Osteocyte (in vitro differentiated cells): ENCODE results near the gene TRPM7. TPM values are rescaled to one million over a fixed set of nuclear protein-coding genes. Genes with fewer than 3 reads are reported as not detected.

Source experiments
- DNase-seq: peaks from one replicate; pipeline ENCODE4 v3.0.0; 2021; ENCODE audit warnings: mixed read lengths; ENCODE audit not compliant: unreplicated experiment; ENCODE audit errors: extremely low spot score
- H3K27ac Mint-ChIP-seq: one replicate; pipeline ENCODE4 v1.8.0; 2021; ENCODE audit warnings: mild to moderate bottlenecking, mixed read lengths; ENCODE audit not compliant: unreplicated experiment
- H3K27me3 Mint-ChIP-seq: one replicate; pipeline ENCODE4 v1.8.0; 2021; ENCODE audit warnings: mixed read lengths; ENCODE audit not compliant: unreplicated experiment
- H3K36me3 Mint-ChIP-seq: one replicate; pipeline ENCODE4 v1.8.0; 2021; ENCODE audit warnings: mixed read lengths; ENCODE audit not compliant: unreplicated experiment
- H3K4me1 Mint-ChIP-seq: one replicate; pipeline ENCODE4 v1.8.0; 2021; ENCODE audit warnings: mixed read lengths; ENCODE audit not compliant: unreplicated experiment
- H3K4me3 Mint-ChIP-seq: one replicate; pipeline ENCODE4 v1.8.0; 2021; ENCODE audit warnings: mild to moderate bottlenecking, moderate library complexity, mixed read lengths; ENCODE audit not compliant: unreplicated experiment
- H3K9me3 Mint-ChIP-seq: one replicate; pipeline ENCODE4 v1.8.0; 2021; ENCODE audit warnings: mixed read lengths; ENCODE audit not compliant: unreplicated experiment
- total RNA-seq: library from RNA; stranded (reverse); gene quantifications from 2 replicates; pipeline ENCODE4 v1.2.1, GENCODE V29; 2021
- TF ChIP-seq, protein P1 (sequence below): fragments of 200-600 bp; sonication (generic); IDR thresholded peaks from 2 replicates; pipeline ENCODE4 v1.5.0; 2021; ENCODE audit warnings: antibody characterized with exemption, mild to moderate bottlenecking, moderate library complexity

Gene TRPM7
- total RNA-seq, 1 donor from 2014 or later, result 53.6 TPM

- Mint-ChIP-seq H3K9me3 (no peaks in the 10 kb centered on the region), H3K36me3 (no peaks in the 10 kb centered on the region), H3K4me3 (no peak within 1 kb of the TSS), H3K4me1 (peaks cover 15% of the 10 kb centered on the region), H3K27me3 (peaks cover 2% of the 10 kb centered on the region), H3K27ac (no peak within 1 kb of the TSS)
- TF ChIP-seq, protein P1, sequence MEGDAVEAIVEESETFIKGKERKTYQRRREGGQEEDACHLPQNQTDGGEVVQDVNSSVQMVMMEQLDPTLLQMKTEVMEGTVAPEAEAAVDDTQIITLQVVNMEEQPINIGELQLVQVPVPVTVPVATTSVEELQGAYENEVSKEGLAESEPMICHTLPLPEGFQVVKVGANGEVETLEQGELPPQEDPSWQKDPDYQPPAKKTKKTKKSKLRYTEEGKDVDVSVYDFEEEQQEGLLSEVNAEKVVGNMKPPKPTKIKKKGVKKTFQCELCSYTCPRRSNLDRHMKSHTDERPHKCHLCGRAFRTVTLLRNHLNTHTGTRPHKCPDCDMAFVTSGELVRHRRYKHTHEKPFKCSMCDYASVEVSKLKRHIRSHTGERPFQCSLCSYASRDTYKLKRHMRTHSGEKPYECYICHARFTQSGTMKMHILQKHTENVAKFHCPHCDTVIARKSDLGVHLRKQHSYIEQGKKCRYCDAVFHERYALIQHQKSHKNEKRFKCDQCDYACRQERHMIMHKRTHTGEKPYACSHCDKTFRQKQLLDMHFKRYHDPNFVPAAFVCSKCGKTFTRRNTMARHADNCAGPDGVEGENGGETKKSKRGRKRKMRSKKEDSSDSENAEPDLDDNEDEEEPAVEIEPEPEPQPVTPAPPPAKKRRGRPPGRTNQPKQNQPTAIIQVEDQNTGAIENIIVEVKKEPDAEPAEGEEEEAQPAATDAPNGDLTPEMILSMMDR, result no peak
- DNase-seq, result no peak
Observed at GRCh38 chr15:50546566-50546965, 140.0 kb downstream of the TRPM7 start, which contains the start of gene USP50. Gene USP50 (minus strand): TSS chr15:50546666. CDS start chr15:50546525, 141 bp downstream.

- Mint-ChIP-seq H3K4me3 (no peak overlapping the region), H3K27ac (no peak overlapping the region), H3K9me3 (no peaks in the 10 kb centered on the region), H3K36me3 (no peaks in the 10 kb centered on the region), H3K27me3 (peaks cover 2% of the 10 kb centered on the region), H3K4me1 (peaks cover 14% of the 10 kb centered on the region)
- no peak for DNase-seq
- TF ChIP-seq, protein P1, result no peak
Observed at GRCh38 chr15:50544368-50544767, 142.2 kb downstream of the TRPM7 start.

GRCh38 chr15:50543556-50543955 is 143.0 kb downstream of the TRPM7 start:
- Mint-ChIP-seq H3K27me3 (peaks cover 2% of the 10 kb centered on the region), H3K9me3 (no peaks in the 10 kb centered on the region), H3K36me3 (no peaks in the 10 kb centered on the region), H3K4me3 (no peak overlapping the region), H3K27ac (no peak overlapping the region), H3K4me1 (peaks cover 14% of the 10 kb centered on the region)
- DNase-seq, result no peak
- TF ChIP-seq, protein P1, result no peak

- H3K27me3 Mint-ChIP-seq, result peaks cover under 1% of the 10 kb centered on the region
- H3K27ac Mint-ChIP-seq, result no peak overlapping the region
- TF ChIP-seq, protein P1, result no peak
- no peak overlapping the region for H3K4me3 Mint-ChIP-seq
- H3K4me1 Mint-ChIP-seq, result peaks cover 14% of the 10 kb centered on the region
- H3K9me3 Mint-ChIP-seq, result no peaks in the 10 kb centered on the region
- DNase-seq, result no peak
- H3K36me3 Mint-ChIP-seq, result no peaks in the 10 kb centered on the region
Observed at GRCh38 chr15:50542887-50543210, 143.7 kb downstream of the TRPM7 start.

DNA sequence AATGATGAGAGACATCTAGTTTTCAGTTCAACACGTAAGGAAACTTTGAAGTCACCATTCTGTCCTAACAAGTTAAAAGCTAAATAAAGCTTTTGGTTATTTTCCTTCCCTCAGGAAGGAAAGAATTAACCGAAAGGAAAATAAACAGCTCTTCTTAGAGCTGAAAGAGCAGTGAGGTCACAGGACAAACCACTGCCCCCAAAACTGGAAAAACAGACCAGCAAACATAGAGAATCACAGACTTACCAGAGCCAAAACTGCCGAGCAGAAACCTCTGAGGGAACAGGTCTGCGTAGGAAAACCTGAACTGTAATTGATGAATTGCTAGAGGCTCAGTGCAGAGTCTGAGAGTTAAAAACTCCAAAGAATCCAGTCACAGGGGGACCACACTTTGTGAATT is 154.8 kb downstream of the TRPM7 start:
- H3K27me3 Mint-ChIP-seq, result no peaks in the 10 kb centered on the region
- H3K4me1 Mint-ChIP-seq, result peaks cover 9% of the 10 kb centered on the region
- TF ChIP-seq, protein P1, result no peak
- no peaks in the 10 kb centered on the region for H3K9me3 Mint-ChIP-seq
- H3K36me3 Mint-ChIP-seq, result no peaks in the 10 kb centered on the region
- H3K27ac Mint-ChIP-seq, result no peak overlapping the region
- no peak overlapping the region for H3K4me3 Mint-ChIP-seq
- no peak for DNase-seq
